Mesendoderm (in vitro differentiated cells): Measurements from ENCODE around the gene FOXO6.

ENCODE experiments used
- DNase-seq: peaks from one replicate; pipeline ENCODE4 v3.0.0; 2013
- H2AK5ac ChIP-seq: 2 replicates; pipeline ENCODE4 v1.6.1; 2013; ENCODE audit warnings: low read length, inconsistent platforms
- H2BK120ac ChIP-seq: 2 replicates; pipeline ENCODE4 v1.6.1; 2013; ENCODE audit warnings: low read depth, mild to moderate bottlenecking, low read length, moderate library complexity, mixed read lengths
- H2BK15ac ChIP-seq: replicated peaks from 2 replicates; pipeline ENCODE4 v1.6.1; 2013; ENCODE audit warnings: low read depth, mild to moderate bottlenecking, moderate library complexity
- H2BK5ac ChIP-seq: 2 replicates; pipeline ENCODE4 v1.6.1; 2013; ENCODE audit warnings: low read length, inconsistent platforms
- H3K18ac ChIP-seq: 2 replicates; pipeline ENCODE4 v1.6.1; 2013; ENCODE audit warnings: mild to moderate bottlenecking, low read length, mixed read lengths
- H3K23ac ChIP-seq: one replicate; pipeline ENCODE4 v1.6.1; 2013; ENCODE audit warnings: low read length
- H3K27ac ChIP-seq: 2 replicates; pipeline ENCODE4 v1.5.1; 2013; ENCODE audit warnings: low read depth, mild to moderate bottlenecking, inconsistent platforms, low read length, moderate library complexity
- H3K27me3 ChIP-seq: 2 replicates; pipeline ENCODE4 v1.6.1; 2013; ENCODE audit warnings: low read length, control low read depth, mild to moderate bottlenecking, inconsistent platforms; ENCODE audit not compliant: insufficient read depth, poor library complexity
- H3K36me3 ChIP-seq: 2 replicates; pipeline ENCODE4 v1.6.1; 2013; ENCODE audit warnings: low read length, inconsistent platforms; ENCODE audit not compliant: control insufficient read depth, insufficient read depth
- H3K4ac ChIP-seq: one replicate; pipeline ENCODE4 v1.6.1; 2013; ENCODE audit warnings: low read depth, mild to moderate bottlenecking, low read length, moderate library complexity
- H3K4me1 ChIP-seq: 2 replicates; pipeline ENCODE4 v1.6.1; 2013; ENCODE audit warnings: low read depth, low read length, inconsistent platforms; ENCODE audit not compliant: control insufficient read depth
- H3K4me2 ChIP-seq: 2 replicates; pipeline ENCODE4 v1.6.1; 2013; ENCODE audit warnings: low read length
- H3K4me3 ChIP-seq: 2 replicates; pipeline ENCODE4 v1.5.1; 2013; ENCODE audit warnings: mild to moderate bottlenecking, low read length
- H3K56ac ChIP-seq: one replicate; pipeline ENCODE4 v1.6.1; 2013; ENCODE audit warnings: low read length
- H3K79me1 ChIP-seq: 2 replicates; pipeline ENCODE4 v1.6.1; 2013; ENCODE audit warnings: low read length, inconsistent platforms
- H3K79me2 ChIP-seq: 2 replicates; pipeline ENCODE4 v1.6.1; 2013; ENCODE audit warnings: mild to moderate bottlenecking, low read length; ENCODE audit not compliant: control insufficient read depth, insufficient read depth
- H3K9ac ChIP-seq: 2 replicates; pipeline ENCODE4 v1.6.1; 2013; ENCODE audit warnings: low read length, inconsistent platforms
- H4K5ac ChIP-seq: one replicate; pipeline ENCODE4 v1.6.1; 2013; ENCODE audit warnings: low read length
- H4K8ac ChIP-seq: one replicate; pipeline ENCODE4 v1.6.1; 2013; ENCODE audit warnings: low read depth, mild to moderate bottlenecking, control low read depth, low read length, moderate library complexity
- WGBS: extraction: QIAGEN DNeasy Blood & Tissue Kit; methylation state at CpG from one replicate; pipeline ENCODE4 v1.1.7; 2013; ENCODE audit warnings: low lambda C conversion rate, missing lambda C conversion rate; ENCODE audit not compliant: insufficient coverage; ENCODE audit errors: extremely low coverage; 5-methylcytosine and 5-hydroxymethylcytosine counted together

FOXO6 gene

DNA sequence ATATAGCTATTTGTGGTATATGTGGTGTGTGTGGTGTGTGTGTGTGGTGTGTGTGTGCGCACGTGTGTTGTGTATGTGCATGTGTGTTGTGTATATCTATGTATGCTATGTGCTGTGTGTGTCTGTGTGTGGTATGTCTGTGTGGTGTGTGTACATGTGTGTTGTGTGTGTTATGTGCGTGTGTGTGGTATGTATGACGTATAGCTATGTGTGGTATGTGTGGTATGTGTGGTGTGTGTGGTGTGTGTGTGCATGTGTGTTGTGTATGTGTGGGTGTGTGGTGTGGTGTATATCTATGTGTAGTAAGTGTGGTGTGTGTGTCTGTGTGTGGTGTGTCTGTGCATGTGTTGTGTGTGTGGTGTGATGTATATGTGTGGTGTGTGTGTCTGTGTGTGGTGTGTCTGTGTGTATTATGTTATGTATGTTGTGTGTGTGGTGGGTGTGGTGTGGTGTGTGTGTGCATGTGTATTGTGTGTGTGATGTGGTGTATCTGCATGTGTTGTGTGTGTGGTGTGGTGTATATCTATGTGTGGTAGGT is 63.4 kb downstream of the FOXO6 start:
- no peak overlapping the region for H3K27ac ChIP-seq
- no peak overlapping the region for H2BK15ac ChIP-seq
- no peak overlapping the region for H3K4me2 ChIP-seq
- no peak overlapping the region for H3K9ac ChIP-seq
- H3K4me3 ChIP-seq = no peak overlapping the region
- no peak overlapping the region for H2BK120ac ChIP-seq
- no peak overlapping the region for H2BK5ac ChIP-seq
- H3K79me2 ChIP-seq = no peaks in the 10 kb centered on the region
- no peaks in the 10 kb centered on the region for H3K4me1 ChIP-seq
- H2AK5ac ChIP-seq = no peak overlapping the region
- no peak overlapping the region for H3K4ac ChIP-seq
- H3K56ac ChIP-seq = no peak overlapping the region
- DNase-seq = no peak
- 100% methylated on average over 2 of the region's 4 CpGs for WGBS
- H3K36me3 ChIP-seq = no peaks in the 10 kb centered on the region
- H3K23ac ChIP-seq = no peak overlapping the region
- H3K18ac ChIP-seq = no peak overlapping the region
- no peak overlapping the region for H4K8ac ChIP-seq
- H3K79me1 ChIP-seq = no peaks in the 10 kb centered on the region
- H4K5ac ChIP-seq = no peak overlapping the region
- H3K27me3 ChIP-seq = no peaks in the 10 kb centered on the region

DNA sequence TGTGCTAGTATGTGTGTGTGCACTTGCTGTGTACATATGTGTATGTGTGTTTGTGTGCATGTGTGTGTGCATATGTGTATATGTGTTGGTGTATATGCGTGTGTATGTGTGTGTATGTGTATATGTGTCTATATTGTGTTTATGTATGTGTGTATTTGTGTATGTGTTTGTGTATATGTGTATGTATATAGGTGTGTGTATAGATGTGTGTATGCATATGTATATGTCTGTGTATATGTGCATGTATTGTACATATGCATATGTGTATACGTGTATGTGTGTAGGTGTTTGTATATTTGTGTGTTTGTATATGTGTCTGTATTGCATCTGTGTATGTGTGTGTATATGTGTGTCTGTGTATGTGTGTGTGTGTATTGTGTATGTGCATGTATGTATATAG is 64.1 kb downstream of the FOXO6 start:
- WGBS = 100% methylated on average over 1 of the region's 2 CpGs
- no peak overlapping the region for H2AK5ac ChIP-seq
- H3K27me3 ChIP-seq = no peaks in the 10 kb centered on the region
- no peaks in the 10 kb centered on the region for H3K79me1 ChIP-seq
- no peak overlapping the region for H3K27ac ChIP-seq
- H3K36me3 ChIP-seq = no peaks in the 10 kb centered on the region
- no peak overlapping the region for H4K8ac ChIP-seq
- no peaks in the 10 kb centered on the region for H3K4me1 ChIP-seq
- H3K18ac ChIP-seq = no peak overlapping the region
- H3K4me3 ChIP-seq = no peak overlapping the region
- H4K5ac ChIP-seq = no peak overlapping the region
- no peak overlapping the region for H3K4me2 ChIP-seq
- no peak overlapping the region for H2BK5ac ChIP-seq
- H3K56ac ChIP-seq = no peak overlapping the region
- H2BK15ac ChIP-seq = no peak overlapping the region
- no peak for DNase-seq
- H2BK120ac ChIP-seq = no peak overlapping the region
- H3K79me2 ChIP-seq = no peaks in the 10 kb centered on the region
- H3K4ac ChIP-seq = no peak overlapping the region
- H3K9ac ChIP-seq = no peak overlapping the region
- no peak overlapping the region for H3K23ac ChIP-seq

DNA sequence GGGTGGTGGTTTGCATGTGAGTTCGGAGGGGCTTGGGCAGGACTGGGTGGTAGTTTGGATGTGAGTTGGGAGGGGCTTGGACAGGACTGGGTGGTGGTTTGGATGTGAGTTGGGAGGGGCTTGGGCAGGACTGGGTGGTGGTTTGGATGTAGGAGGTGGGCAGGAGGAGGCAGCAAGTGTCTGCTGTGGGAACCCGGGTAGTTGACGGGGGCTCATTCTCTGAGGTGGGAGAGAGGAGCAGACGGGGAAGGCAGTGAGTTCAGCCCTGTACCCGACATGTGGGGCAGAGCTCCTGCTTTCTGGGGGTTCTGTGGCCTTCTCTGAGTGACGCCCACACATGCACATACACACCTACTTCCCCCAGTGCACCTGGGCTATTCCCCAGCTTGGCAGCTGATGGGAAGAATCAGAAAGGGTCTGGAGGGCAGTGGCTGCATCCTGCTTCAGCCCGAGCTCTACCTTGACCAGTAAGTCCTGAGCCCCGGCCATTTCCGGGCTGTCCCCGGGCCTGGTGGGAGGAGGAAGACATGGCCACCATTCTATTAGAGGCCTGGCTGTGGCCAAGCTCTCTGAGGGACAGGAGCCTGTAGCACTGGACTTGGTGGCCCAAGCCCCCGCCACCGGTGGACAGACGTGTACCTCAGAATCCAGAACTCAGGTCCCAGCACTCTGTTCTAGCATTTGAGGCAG is 65.1 kb downstream of the FOXO6 start:
- Histone ChIP-seq H3K4me3 (no peak overlapping the region), H3K4ac (no peak overlapping the region), H3K9ac (no peak overlapping the region), H3K79me1 (no peaks in the 10 kb centered on the region), H3K27me3 (no peaks in the 10 kb centered on the region), H4K5ac (no peak overlapping the region), H3K4me2 (no peak overlapping the region), H2AK5ac (no peak overlapping the region), H2BK5ac (no peak overlapping the region), H2BK15ac (no peak overlapping the region), H3K79me2 (no peaks in the 10 kb centered on the region), H3K4me1 (no peaks in the 10 kb centered on the region), H3K18ac (no peak overlapping the region), H3K27ac (no peak overlapping the region), H3K56ac (no peak overlapping the region), H3K36me3 (no peaks in the 10 kb centered on the region), H4K8ac (no peak overlapping the region), H2BK120ac (no peak overlapping the region), H3K23ac (no peak overlapping the region)
- no CpG with 5 or more reads among the region's 13 CpGs for WGBS
- DNase-seq = no peak

DNA sequence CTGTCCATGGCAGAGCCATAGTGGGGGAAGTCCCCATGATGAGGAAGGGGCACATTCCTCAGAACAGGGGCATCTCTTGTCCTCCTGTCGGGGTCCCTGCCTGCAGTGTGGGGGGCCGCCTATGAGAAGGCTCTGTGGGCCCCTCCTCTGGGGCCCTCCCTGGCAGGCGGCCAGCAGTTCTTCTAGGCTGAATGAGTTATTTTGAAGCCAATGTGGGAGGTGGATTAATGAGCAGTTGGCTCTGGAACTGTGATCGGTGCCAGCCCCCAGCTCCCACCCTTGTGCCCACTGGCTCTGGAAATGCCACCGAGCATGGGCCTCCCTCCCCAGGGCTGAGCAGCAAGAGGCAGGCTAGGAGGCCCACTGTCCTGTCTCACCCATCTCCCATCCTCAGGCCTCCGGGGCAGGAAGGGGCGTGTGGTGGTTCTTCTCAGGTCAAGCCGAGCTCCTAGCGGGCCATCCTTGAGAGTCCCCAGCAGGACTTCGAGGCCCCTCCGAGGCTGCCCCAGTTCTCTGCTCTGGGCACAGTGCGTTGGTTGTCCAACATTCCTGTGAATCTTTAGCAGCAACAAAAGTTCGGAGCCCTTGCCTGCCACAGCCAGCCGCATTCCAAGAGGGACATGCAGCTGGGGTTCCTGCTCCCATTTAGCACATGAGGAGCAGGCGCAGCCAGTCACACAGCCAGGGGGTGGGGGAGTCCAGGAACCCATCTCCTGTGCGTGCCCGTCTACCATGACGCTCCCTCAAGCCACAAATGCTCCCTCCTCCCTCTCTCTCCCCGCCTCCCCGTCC is 66.1 kb downstream of the FOXO6 start:
- Histone ChIP-seq H3K4ac (no peak overlapping the region), H3K56ac (no peak overlapping the region), H3K36me3 (no peaks in the 10 kb centered on the region), H3K79me1 (no peaks in the 10 kb centered on the region), H3K4me1 (no peaks in the 10 kb centered on the region), H3K27ac (no peak overlapping the region), H2BK15ac (no peak overlapping the region), H3K9ac (no peak overlapping the region), H3K23ac (no peak overlapping the region), H4K5ac (no peak overlapping the region), H3K27me3 (no peaks in the 10 kb centered on the region), H2AK5ac (no peak overlapping the region), H3K4me3 (no peak overlapping the region), H2BK5ac (no peak overlapping the region), H3K4me2 (no peak overlapping the region), H2BK120ac (no peak overlapping the region), H3K18ac (no peak overlapping the region), H4K8ac (no peak overlapping the region), H3K79me2 (no peaks in the 10 kb centered on the region)
- DNase-seq = no peak
- no CpG with 5 or more reads among the region's 20 CpGs for WGBS

DNA sequence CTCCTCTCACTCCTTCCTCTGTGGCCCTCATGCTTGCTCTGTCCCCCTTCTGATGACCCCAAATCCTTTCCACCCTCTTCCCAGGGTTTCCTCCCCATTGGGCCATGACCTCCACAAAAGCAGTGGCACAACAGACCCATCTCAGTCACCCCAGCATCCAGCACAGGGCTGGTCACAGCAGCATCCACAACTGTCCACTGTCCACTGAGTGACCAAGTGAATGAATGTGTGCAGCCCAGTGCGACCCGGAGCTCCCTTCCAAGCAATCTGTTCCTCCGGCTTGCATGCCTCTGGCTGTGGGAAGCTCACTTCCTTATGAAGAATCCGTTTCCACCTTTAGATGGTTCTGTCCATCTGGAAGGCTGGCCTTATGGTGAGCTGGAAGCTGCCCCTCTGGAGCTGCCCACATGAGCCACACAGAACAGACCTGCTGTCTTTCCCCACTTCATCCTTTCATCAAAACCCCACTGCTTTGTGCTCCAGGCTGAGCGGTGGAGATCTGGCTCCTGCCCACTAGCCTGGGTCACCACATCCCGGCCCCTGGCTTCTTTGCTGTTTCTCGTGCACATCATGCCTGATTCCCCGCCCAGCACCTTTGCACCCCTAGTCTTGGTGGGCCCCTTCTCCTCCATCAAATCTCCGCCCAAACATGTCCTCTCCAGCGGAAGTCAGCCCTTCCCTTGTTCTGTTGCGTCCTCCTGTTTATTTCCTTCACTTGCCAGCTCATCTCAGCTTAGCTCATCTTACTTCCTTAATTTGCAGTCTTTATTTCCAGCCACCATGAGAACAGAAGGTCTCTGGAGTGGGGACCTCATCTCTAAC is 66.9 kb downstream of the FOXO6 start:
- no peaks in the 10 kb centered on the region for H3K79me1 ChIP-seq
- no peak overlapping the region for H3K4me3 ChIP-seq
- no peak overlapping the region for H3K4ac ChIP-seq
- H3K27me3 ChIP-seq = no peaks in the 10 kb centered on the region
- DNase-seq = no peak
- H4K5ac ChIP-seq = no peak overlapping the region
- H3K56ac ChIP-seq = no peak overlapping the region
- no peak overlapping the region for H2AK5ac ChIP-seq
- H3K4me2 ChIP-seq = no peak overlapping the region
- no peak overlapping the region for H3K23ac ChIP-seq
- H3K4me1 ChIP-seq = no peaks in the 10 kb centered on the region
- WGBS = no CpG with 5 or more reads among the region's 11 CpGs
- H3K9ac ChIP-seq = no peak overlapping the region
- H3K36me3 ChIP-seq = no peaks in the 10 kb centered on the region
- no peak overlapping the region for H3K27ac ChIP-seq
- no peak overlapping the region for H2BK15ac ChIP-seq
- H3K18ac ChIP-seq = no peak overlapping the region
- H2BK5ac ChIP-seq = no peak overlapping the region
- H4K8ac ChIP-seq = no peak overlapping the region
- no peaks in the 10 kb centered on the region for H3K79me2 ChIP-seq
- H2BK120ac ChIP-seq = no peak overlapping the region
